Loucy (cell line): ENCODE results near the gene SH3RF1.
"Not testable (repeated sequence)": the region's sequence is repeated elsewhere in the genome, so short reads cannot be mapped to it uniquely, and the experiment has no call there.

Experiments
- H2AFZ ChIP-seq: fragments of 200-600 bp; sonication (generic); 2 replicates; pipeline ENCODE4 v1.6.0; 2016; ENCODE audit warnings: antibody characterized with exemption, mild to moderate bottlenecking, low read length, moderate library complexity
- H3F3A ChIP-seq: fragments of 200-600 bp; 2 replicates; pipeline ENCODE4 v1.6.0; 2016; ENCODE audit warnings: antibody characterized with exemption, low read depth, mild to moderate bottlenecking
- H3K27me3 ChIP-seq: fragments of 200-600 bp; sonication (generic); 2 replicates; pipeline ENCODE4 v1.6.1; 2014; ENCODE audit warnings: low read length, mild to moderate bottlenecking; ENCODE audit not compliant: insufficient read depth, poor library complexity, severe bottlenecking
- H3K36me3 ChIP-seq: fragments of 200-600 bp; sonication (generic); 2 replicates; pipeline ENCODE4 v1.6.1; 2016; ENCODE audit warnings: low read length; ENCODE audit not compliant: insufficient read depth
- H3K4me1 ChIP-seq: fragments of 200-600 bp; sonication (generic); 2 replicates; pipeline ENCODE4 v1.5.1; 2014; ENCODE audit warnings: low read length, mild to moderate bottlenecking; ENCODE audit not compliant: insufficient read depth, poor library complexity, severe bottlenecking
- H3K4me2 ChIP-seq: fragments of 200-600 bp; sonication (generic); 2 replicates; pipeline ENCODE4 v1.6.0; 2014; ENCODE audit warnings: antibody characterized with exemption, low read length, low read depth, mild to moderate bottlenecking; ENCODE audit not compliant: poor library complexity, severe bottlenecking
- H3K4me3 ChIP-seq: fragments of 200-600 bp; sonication (generic); 2 replicates; pipeline ENCODE4 v1.5.1; 2014; ENCODE audit warnings: low read length, mild to moderate bottlenecking, mixed read lengths; ENCODE audit not compliant: poor library complexity, severe bottlenecking
- H3K79me2 ChIP-seq: fragments of 200-600 bp; sonication (generic); 2 replicates; pipeline ENCODE4 v1.6.1; 2014; ENCODE audit warnings: low read length; ENCODE audit not compliant: insufficient read depth
- H3K9ac ChIP-seq: fragments of 200-600 bp; sonication (generic); 2 replicates; pipeline ENCODE4 v1.6.0; 2014; ENCODE audit warnings: mild to moderate bottlenecking, low read depth, low read length, moderate library complexity; ENCODE audit not compliant: poor library complexity, severe bottlenecking
- H3K9me2 ChIP-seq: fragments of 200-600 bp; sonication (generic); replicated peaks from 2 replicates; pipeline ENCODE4 v1.6.1; 2016; ENCODE audit warnings: low read depth, low read length, mixed read lengths
- H3K9me3 ChIP-seq: fragments of 200-600 bp; sonication (generic); 2 replicates; pipeline ENCODE4 v1.6.1; 2014; ENCODE audit warnings: mild to moderate bottlenecking, antibody characterized with exemption, low read length, low read depth; ENCODE audit not compliant: insufficient read depth
- H4K20me1 ChIP-seq: fragments of 200-600 bp; sonication (generic); 2 replicates; pipeline ENCODE4 v1.6.0; 2014; ENCODE audit warnings: antibody characterized with exemption, low read length, mild to moderate bottlenecking; ENCODE audit not compliant: insufficient read depth, poor library complexity, severe bottlenecking
- EZH2phosphoT487 ChIP-seq: fragments of 200-600 bp; IDR thresholded peaks from 2 replicates; pipeline ENCODE4 v1.6.1; 2018; ENCODE audit warnings: antibody characterized with exemption, mild to moderate bottlenecking, moderate library complexity, borderline replicate concordance
- TF ChIP-seq, protein P1 (sequence below): fragments of 200-600 bp; sonication (generic); conservative IDR thresholded peaks from 2 replicates; pipeline ENCODE4 v1.5.1; 2014; ENCODE audit warnings: mild to moderate bottlenecking, antibody characterized with exemption, low read length

Gene SH3RF1

DNA sequence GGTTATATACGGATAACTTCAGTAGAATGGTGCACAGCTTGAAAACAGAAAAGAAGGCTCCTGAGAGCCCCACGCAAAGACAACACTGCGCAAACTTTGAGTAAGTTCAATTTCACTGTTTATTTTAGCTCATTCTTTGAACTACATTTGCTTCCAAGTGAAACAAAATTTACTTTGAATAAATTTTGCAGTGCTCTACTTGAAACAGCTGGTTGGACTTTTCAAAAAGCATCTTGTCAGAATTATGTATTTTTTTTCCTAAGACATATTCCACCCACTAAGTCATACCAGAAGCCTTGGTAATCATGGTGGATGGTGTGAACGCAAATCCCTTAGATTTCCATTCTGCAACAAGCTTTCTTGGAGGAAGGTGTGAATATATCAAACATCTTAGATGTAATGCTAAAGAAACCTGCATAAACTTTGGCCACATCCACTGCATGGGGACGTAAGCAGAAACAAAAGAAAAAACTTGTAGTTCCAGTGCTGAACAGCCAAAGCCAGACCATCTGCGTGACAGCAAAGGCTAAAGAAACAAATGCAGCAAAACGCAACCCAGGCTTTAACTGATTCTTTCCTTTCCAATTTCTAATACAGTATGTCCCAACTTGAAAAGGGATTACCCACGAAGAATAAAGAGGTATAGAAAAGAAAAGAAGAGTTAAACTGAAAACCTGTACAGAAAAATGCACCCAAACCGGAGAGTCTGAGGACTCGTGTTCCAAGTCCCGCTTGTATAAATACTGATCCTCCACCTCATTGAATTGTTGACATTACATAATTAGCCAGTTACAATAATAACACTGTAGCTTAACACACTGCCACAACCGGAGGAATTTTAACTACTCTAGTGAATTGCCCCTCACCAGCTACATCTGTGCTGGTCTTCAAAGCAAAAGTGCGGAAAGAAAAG is 90.9 kb downstream of the SH3RF1 start:
- H3K79me2 ChIP-seq, result no peaks in the 10 kb centered on the region

DNA sequence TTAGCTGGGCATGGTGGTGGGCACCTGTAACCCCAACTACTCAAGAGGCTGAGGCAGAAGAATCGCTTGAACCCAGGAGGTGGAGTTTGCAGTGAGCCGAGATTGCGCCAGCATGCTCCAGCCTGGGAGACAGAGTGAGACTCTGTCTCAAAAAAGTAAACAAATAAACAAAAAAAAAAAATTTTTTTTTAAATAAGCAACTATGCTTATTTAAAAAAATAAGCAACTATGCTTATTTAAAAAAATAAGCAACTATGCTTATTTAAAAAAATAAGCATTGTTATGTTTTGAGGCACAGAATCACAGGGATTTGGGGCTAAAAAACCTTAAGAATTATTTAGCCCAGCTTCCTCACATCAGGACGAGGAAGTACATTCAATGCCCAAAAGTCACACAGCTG is 92.7 kb downstream of the SH3RF1 start:
- H3K9me3 ChIP-seq, H2AFZ ChIP-seq, H3K9ac ChIP-seq, H3K79me2 ChIP-seq, H3K4me1 ChIP-seq, H3K27me3 ChIP-seq, H3K36me3 ChIP-seq, H4K20me1 ChIP-seq, H3F3A ChIP-seq, H3K9me2 ChIP-seq, H3K4me2 ChIP-seq, H3K4me3 ChIP-seq: not testable (repeated sequence)

More for the DNA sequence above, 90.9 kb downstream of the SH3RF1 start:
- Histone ChIP-seq H3K27me3 (no peaks in the 10 kb centered on the region), H4K20me1 (no peaks in the 10 kb centered on the region), H2AFZ (no peak overlapping the region), H3K9ac (no peak overlapping the region), H3K9me2 (no peaks in the 10 kb centered on the region), H3F3A (no peaks in the 10 kb centered on the region), H3K4me3 (no peak overlapping the region), H3K4me1 (no peaks in the 10 kb centered on the region), H3K4me2 (no peak overlapping the region), H3K36me3 (no peaks in the 10 kb centered on the region), H3K9me3 (no peaks in the 10 kb centered on the region)
- TF ChIP-seq EZH2phosphoT487, result no peak
- TF ChIP-seq, protein P1, sequence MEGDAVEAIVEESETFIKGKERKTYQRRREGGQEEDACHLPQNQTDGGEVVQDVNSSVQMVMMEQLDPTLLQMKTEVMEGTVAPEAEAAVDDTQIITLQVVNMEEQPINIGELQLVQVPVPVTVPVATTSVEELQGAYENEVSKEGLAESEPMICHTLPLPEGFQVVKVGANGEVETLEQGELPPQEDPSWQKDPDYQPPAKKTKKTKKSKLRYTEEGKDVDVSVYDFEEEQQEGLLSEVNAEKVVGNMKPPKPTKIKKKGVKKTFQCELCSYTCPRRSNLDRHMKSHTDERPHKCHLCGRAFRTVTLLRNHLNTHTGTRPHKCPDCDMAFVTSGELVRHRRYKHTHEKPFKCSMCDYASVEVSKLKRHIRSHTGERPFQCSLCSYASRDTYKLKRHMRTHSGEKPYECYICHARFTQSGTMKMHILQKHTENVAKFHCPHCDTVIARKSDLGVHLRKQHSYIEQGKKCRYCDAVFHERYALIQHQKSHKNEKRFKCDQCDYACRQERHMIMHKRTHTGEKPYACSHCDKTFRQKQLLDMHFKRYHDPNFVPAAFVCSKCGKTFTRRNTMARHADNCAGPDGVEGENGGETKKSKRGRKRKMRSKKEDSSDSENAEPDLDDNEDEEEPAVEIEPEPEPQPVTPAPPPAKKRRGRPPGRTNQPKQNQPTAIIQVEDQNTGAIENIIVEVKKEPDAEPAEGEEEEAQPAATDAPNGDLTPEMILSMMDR, result no peak

DNA sequence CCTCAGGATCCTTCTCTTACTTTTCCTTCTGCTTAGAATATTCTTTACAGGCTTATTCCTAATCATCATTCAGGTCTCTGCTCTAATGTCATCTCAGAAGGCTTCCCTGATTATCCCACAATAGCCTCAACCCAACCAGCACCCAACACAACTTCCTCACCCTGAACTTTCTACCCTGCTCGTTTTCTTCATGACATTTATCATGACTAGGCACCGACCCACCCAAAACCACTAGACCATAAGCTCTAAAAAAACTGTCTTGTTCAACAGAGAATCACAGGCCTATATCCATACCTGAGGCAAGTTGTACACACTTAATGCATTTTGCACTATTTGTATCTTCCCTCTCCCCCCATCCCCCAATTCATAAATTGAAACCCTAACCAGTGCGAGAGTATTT is 95.3 kb downstream of the SH3RF1 start:
- Histone ChIP-seq H3K4me3 (no peak overlapping the region), H3K36me3 (no peaks in the 10 kb centered on the region), H2AFZ (no peak overlapping the region), H3K9me2 (no peaks in the 10 kb centered on the region), H3K9ac (no peak overlapping the region), H3F3A (no peaks in the 10 kb centered on the region), H3K79me2 (no peaks in the 10 kb centered on the region), H3K9me3 (no peaks in the 10 kb centered on the region), H3K27me3 (no peaks in the 10 kb centered on the region), H4K20me1 (no peaks in the 10 kb centered on the region), H3K4me2 (no peak overlapping the region), H3K4me1 (no peaks in the 10 kb centered on the region)
- no peak for TF ChIP-seq EZH2phosphoT487
- TF ChIP-seq, protein P1, result no peak

DNA sequence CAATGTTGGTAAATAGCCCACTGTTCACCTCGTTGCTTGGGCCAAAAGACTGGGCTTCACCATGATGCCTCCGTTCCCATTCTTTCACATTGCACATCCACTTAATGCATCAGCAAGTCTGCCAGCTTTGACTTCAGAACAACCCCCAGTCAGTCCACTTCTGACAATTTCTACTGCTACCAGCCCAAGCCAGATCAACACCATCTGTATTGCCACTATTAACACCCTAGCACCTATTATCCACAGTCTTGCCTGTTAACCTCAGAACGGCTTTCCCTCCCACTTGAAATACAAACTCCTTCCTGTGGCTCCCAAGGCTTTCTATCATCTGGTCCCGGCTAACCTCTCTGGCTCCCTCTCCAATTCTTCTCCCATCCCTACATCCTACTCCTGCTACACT is 95.7 kb downstream of the SH3RF1 start:
- H3K9ac ChIP-seq, result no peak overlapping the region
- H4K20me1 ChIP-seq, result no peaks in the 10 kb centered on the region
- no peaks in the 10 kb centered on the region for H3F3A ChIP-seq
- no peaks in the 10 kb centered on the region for H3K4me1 ChIP-seq
- no peaks in the 10 kb centered on the region for H3K9me3 ChIP-seq
- H3K4me2 ChIP-seq, result no peak overlapping the region
- H2AFZ ChIP-seq, result no peak overlapping the region
- no peak overlapping the region for H3K4me3 ChIP-seq
- no peaks in the 10 kb centered on the region for H3K79me2 ChIP-seq
- no peaks in the 10 kb centered on the region for H3K9me2 ChIP-seq
- H3K27me3 ChIP-seq, result no peaks in the 10 kb centered on the region
- TF ChIP-seq EZH2phosphoT487, result no peak
- TF ChIP-seq, protein P1, result no peak
- H3K36me3 ChIP-seq, result no peaks in the 10 kb centered on the region
